GM12878 (cell line): ENCODE results near the gene MFSD8.

Experiments
- POU2F2 ChIP-seq: IDR thresholded peaks from 3 replicates; pipeline ENCODE4 v1.6.1; 2011; ENCODE audit warnings: low read depth, mild to moderate bottlenecking, low read length, borderline replicate concordance
- RAD21 ChIP-seq: IDR thresholded peaks from 2 replicates; pipeline ENCODE4 v1.6.1; 2011; ENCODE audit warnings: mild to moderate bottlenecking, low read depth, low read length, moderate library complexity; ENCODE audit not compliant: insufficient read depth
- ZNF207 ChIP-seq: fragments of 450-650 bp; IDR thresholded peaks from 2 replicates; pipeline ENCODE4 v1.6.1; 2014; ENCODE audit warnings: antibody characterized with exemption, mild to moderate bottlenecking, borderline replicate concordance
- TF ChIP-seq, protein P1 (sequence below), 3 experiments: IDR thresholded peaks in 2 of 3; conservative IDR thresholded peaks in 1 of 3; 2 replicates each; pipeline ENCODE4 v1.5.1; 2011; ENCODE audit warnings: low read depth in 3 of 3, low read length in 3 of 3, mild to moderate bottlenecking in 3 of 3, control low read depth in 2 of 3, moderate library complexity in 2 of 3, inconsistent platforms in 1 of 3, mixed read lengths in 1 of 3; ENCODE audit not compliant: control insufficient read depth in 2 of 3, insufficient read depth in 1 of 3; ENCODE audit errors: extremely low read depth in 1 of 3

DNA sequence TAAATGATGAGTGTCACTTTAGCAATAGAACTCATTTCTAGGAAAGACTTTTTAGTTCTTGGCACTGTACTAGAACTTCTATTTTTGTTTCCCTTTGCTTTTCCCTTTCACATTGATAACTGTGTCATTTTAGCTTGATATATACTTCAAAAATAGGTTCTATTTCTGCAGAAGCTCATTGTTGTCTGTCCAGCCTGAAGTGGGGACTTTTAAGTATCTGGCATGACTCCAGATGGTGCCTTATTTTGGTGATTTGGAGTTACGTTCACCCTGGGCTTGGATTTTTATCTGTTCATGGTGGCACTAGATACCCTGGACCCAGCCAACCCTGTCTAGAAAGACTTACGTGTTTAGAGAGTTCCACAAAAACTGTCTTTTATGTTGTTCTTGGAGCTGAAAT is 3.6 kb upstream of the MFSD8 start:
- TF ChIP-seq RAD21 (no peak), POU2F2 (no peak), ZNF207 (no peak)
- TF ChIP-seq, protein P1, sequence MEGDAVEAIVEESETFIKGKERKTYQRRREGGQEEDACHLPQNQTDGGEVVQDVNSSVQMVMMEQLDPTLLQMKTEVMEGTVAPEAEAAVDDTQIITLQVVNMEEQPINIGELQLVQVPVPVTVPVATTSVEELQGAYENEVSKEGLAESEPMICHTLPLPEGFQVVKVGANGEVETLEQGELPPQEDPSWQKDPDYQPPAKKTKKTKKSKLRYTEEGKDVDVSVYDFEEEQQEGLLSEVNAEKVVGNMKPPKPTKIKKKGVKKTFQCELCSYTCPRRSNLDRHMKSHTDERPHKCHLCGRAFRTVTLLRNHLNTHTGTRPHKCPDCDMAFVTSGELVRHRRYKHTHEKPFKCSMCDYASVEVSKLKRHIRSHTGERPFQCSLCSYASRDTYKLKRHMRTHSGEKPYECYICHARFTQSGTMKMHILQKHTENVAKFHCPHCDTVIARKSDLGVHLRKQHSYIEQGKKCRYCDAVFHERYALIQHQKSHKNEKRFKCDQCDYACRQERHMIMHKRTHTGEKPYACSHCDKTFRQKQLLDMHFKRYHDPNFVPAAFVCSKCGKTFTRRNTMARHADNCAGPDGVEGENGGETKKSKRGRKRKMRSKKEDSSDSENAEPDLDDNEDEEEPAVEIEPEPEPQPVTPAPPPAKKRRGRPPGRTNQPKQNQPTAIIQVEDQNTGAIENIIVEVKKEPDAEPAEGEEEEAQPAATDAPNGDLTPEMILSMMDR (IDR thresholded peaks at IDR 0.05 in 2 of 3, conservative IDR thresholded peaks at IDR 0.05 in 1 of 3; ENCODE audit: control insufficient read depth in 2 of 3, extremely low read depth in 1 of 3, insufficient read depth in 1 of 3, low read depth in 3 of 3, low read length in 3 of 3) = no peak
